HEK293 (cell line): ENCODE data around the gene RNF41.
A peak's percentile ranks its signal among the peaks of the same experiment; 100 is the strongest.

Source experiments
- BCL11A ChIP-seq: fragments of 450-650 bp; formaldehyde crosslinking; IDR thresholded peaks from 2 replicates; pipeline ENCODE4 v1.5.1; 2016; ENCODE audit warnings: low read depth, missing biosample characterization, missing genetic modification characterization
- GLI2 ChIP-seq: fragments of 450-650 bp; formaldehyde crosslinking; IDR thresholded peaks from 2 replicates; pipeline ENCODE4; 2017; ENCODE audit warnings: missing biosample characterization, missing genetic modification characterization, low read depth, borderline replicate concordance
- GLIS1 ChIP-seq: fragments of 450-650 bp; formaldehyde crosslinking; IDR thresholded peaks from 2 replicates; pipeline ENCODE4 v1.5.1; 2016; ENCODE audit warnings: missing biosample characterization, missing genetic modification characterization
- INSM2 ChIP-seq: fragments of 450-650 bp; formaldehyde crosslinking; IDR thresholded peaks from 2 replicates; pipeline ENCODE4 v1.5.1; 2016; ENCODE audit warnings: missing biosample characterization, missing genetic modification characterization
- KLF17 ChIP-seq: fragments of 450-650 bp; formaldehyde crosslinking; IDR thresholded peaks from 2 replicates; pipeline ENCODE4 v1.5.1; 2016; ENCODE audit warnings: missing biosample characterization, missing genetic modification characterization
- PRDM1 ChIP-seq: fragments of 450-650 bp; formaldehyde crosslinking; IDR thresholded peaks from 2 replicates; pipeline ENCODE4; 2016; ENCODE audit warnings: missing biosample characterization, missing genetic modification characterization
- SP7 ChIP-seq: fragments of 450-650 bp; formaldehyde crosslinking; IDR thresholded peaks from 2 replicates; pipeline ENCODE4 v1.5.1; 2016; ENCODE audit warnings: missing biosample characterization, missing genetic modification characterization
- YY1 ChIP-seq: fragments of 450-650 bp; formaldehyde crosslinking; IDR thresholded peaks from 2 replicates; pipeline ENCODE4 v1.5.1; 2018; ENCODE audit warnings: missing biosample characterization, missing genetic modification characterization
- ZBTB11 ChIP-seq: fragments of 450-650 bp; formaldehyde crosslinking; conservative IDR thresholded peaks from 2 replicates; pipeline ENCODE4 v1.5.1; 2016; ENCODE audit warnings: low read depth, missing biosample characterization, missing genetic modification characterization
- ZBTB17 ChIP-seq: fragments of 450-650 bp; formaldehyde crosslinking; IDR thresholded peaks from 2 replicates; pipeline ENCODE4 v1.5.1; 2016; ENCODE audit warnings: missing biosample characterization, missing genetic modification characterization
- ZBTB44 ChIP-seq: fragments of 450-650 bp; IDR thresholded peaks from 2 replicates; pipeline ENCODE4 v1.5.1; 2018; ENCODE audit warnings: missing biosample characterization, mild to moderate bottlenecking, missing genetic modification characterization
- ZNF10 ChIP-seq: fragments of 450-650 bp; formaldehyde crosslinking; IDR thresholded peaks from 2 replicates; pipeline ENCODE4 v1.5.1; 2017; ENCODE audit warnings: missing biosample characterization, missing genetic modification characterization
- ZNF155 ChIP-seq: fragments of 450-650 bp; formaldehyde crosslinking; IDR thresholded peaks from 2 replicates; pipeline ENCODE4 v1.5.1; 2016; ENCODE audit warnings: missing biosample characterization, missing genetic modification characterization
- ZNF19 ChIP-seq: fragments of 450-650 bp; formaldehyde crosslinking; IDR thresholded peaks from 2 replicates; pipeline ENCODE4; 2016; ENCODE audit warnings: missing biosample characterization, missing genetic modification characterization, low read depth
- ZNF211 ChIP-seq: fragments of 450-650 bp; formaldehyde crosslinking; IDR thresholded peaks from 2 replicates; pipeline ENCODE4 v1.5.1; 2016; ENCODE audit warnings: low read depth, missing biosample characterization, missing genetic modification characterization
- ZNF335 ChIP-seq: fragments of 450-650 bp; formaldehyde crosslinking; conservative IDR thresholded peaks from 2 replicates; pipeline ENCODE4 v1.5.1; 2016; ENCODE audit warnings: missing biosample characterization, missing genetic modification characterization
- ZNF404 ChIP-seq: fragments of 450-650 bp; formaldehyde crosslinking; IDR thresholded peaks from 2 replicates; pipeline ENCODE4 v1.5.1; 2017; ENCODE audit warnings: missing biosample characterization, missing genetic modification characterization
- ZNF449 ChIP-seq: fragments of 450-650 bp; formaldehyde crosslinking; IDR thresholded peaks from 2 replicates; pipeline ENCODE4 v1.5.1; 2017; ENCODE audit warnings: missing biosample characterization, mild to moderate bottlenecking, missing genetic modification characterization, moderate library complexity
- ZNF521 ChIP-seq: fragments of 450-650 bp; formaldehyde crosslinking; IDR thresholded peaks from 2 replicates; pipeline ENCODE4 v1.5.1; 2017; ENCODE audit warnings: missing biosample characterization, mild to moderate bottlenecking, missing genetic modification characterization
- ZNF571 ChIP-seq: fragments of 450-650 bp; formaldehyde crosslinking; IDR thresholded peaks from 2 replicates; pipeline ENCODE4 v1.5.0; 2017; ENCODE audit warnings: missing biosample characterization, missing genetic modification characterization
- ZNF623 ChIP-seq: fragments of 450-650 bp; formaldehyde crosslinking; IDR thresholded peaks from 2 replicates; pipeline ENCODE4 v1.5.1; 2016; ENCODE audit warnings: missing biosample characterization, missing genetic modification characterization
- ZNF626 ChIP-seq: fragments of 450-650 bp; sonication (Bioruptor Pico); formaldehyde crosslinking; IDR thresholded peaks from 2 replicates; pipeline ENCODE4 v1.5.1; 2018; ENCODE audit warnings: missing biosample characterization, missing genetic modification characterization, inconsistent platforms
- ZNF76 ChIP-seq: fragments of 450-650 bp; formaldehyde crosslinking; IDR thresholded peaks from 2 replicates; pipeline ENCODE4; 2016; ENCODE audit warnings: low read depth, missing biosample characterization, missing genetic modification characterization, borderline replicate concordance
- ZNF785 ChIP-seq: fragments of 450-650 bp; formaldehyde crosslinking; IDR thresholded peaks from 2 replicates; pipeline ENCODE4 v1.5.1; 2016; ENCODE audit warnings: missing biosample characterization, missing genetic modification characterization
- ZNF843 ChIP-seq: fragments of 450-650 bp; formaldehyde crosslinking; IDR thresholded peaks from 2 replicates; pipeline ENCODE4 v1.5.1; 2016; ENCODE audit warnings: missing biosample characterization, missing genetic modification characterization
- ZSCAN18 ChIP-seq: fragments of 450-650 bp; formaldehyde crosslinking; IDR thresholded peaks from 2 replicates; pipeline ENCODE4 v1.5.1; 2016; ENCODE audit warnings: missing biosample characterization, missing genetic modification characterization
- ZSCAN5A ChIP-seq: fragments of 450-650 bp; formaldehyde crosslinking; IDR thresholded peaks from 2 replicates; pipeline ENCODE4 v1.5.1; 2016; ENCODE audit warnings: missing biosample characterization, missing genetic modification characterization

Gene RNF41

GRCh38 chr12:56193025-56193578 lies 28.6 kb downstream of the RNF41 start (continued):
- no peak for TF ChIP-seq ZNF785
- TF ChIP-seq GLIS1 (tag by site-specific recombination): no peak
- no peak for TF ChIP-seq ZNF626 (tag by site-specific recombination)
- TF ChIP-seq ZNF571: no peak
- no peak for TF ChIP-seq SP7
- no peak for TF ChIP-seq ZNF211 (tag by site-specific recombination)
- no peak for TF ChIP-seq BCL11A
- no peak for TF ChIP-seq ZBTB11 (tag by site-specific recombination)
- TF ChIP-seq ZNF449: peak; percentile 40; the same call in 1 of the 2 replicates
- TF ChIP-seq INSM2 (tag by site-specific recombination): no peak
- no peak for TF ChIP-seq ZNF404
- no peak for TF ChIP-seq ZBTB44
- no peak for TF ChIP-seq PRDM1 (tag by site-specific recombination)
- TF ChIP-seq ZNF521 (tag by site-specific recombination): no peak
- no peak for TF ChIP-seq ZNF10
- no peak for TF ChIP-seq ZBTB17 (tag by site-specific recombination)
- TF ChIP-seq ZNF623 (tag by site-specific recombination): no peak
- TF ChIP-seq ZSCAN5A (tag by site-specific recombination): no peak
- peak; percentile 70; the same call in 1 of the 2 replicates for TF ChIP-seq YY1 (tag by site-specific recombination)
- no peak for TF ChIP-seq ZSCAN18 (tag by site-specific recombination)
- TF ChIP-seq ZNF335 (tag by site-specific recombination): peak; percentile 49; the same call in 1 of the 2 replicates
- TF ChIP-seq KLF17 (tag by site-specific recombination): no peak
- TF ChIP-seq ZNF19 (tag by site-specific recombination): no peak
- no peak for TF ChIP-seq ZNF155 (tag by site-specific recombination)
- no peak for TF ChIP-seq ZNF843
- TF ChIP-seq GLI2 (tag by site-specific recombination): no peak
- no peak for TF ChIP-seq ZNF76 (tag by site-specific recombination)
